SK-N-MC (cell line): ENCODE data around the gene TPPP.

Experiments
- EZH2 ChIP-seq: fragments of 200-600 bp; sonication (generic); IDR thresholded peaks from one replicate; pipeline ENCODE4 v1.6.1; 2017; ENCODE audit warnings: antibody characterized with exemption
- POLR2AphosphoS5 ChIP-seq: IDR thresholded peaks from 2 replicates; pipeline ENCODE4 v1.6.1; 2012; ENCODE audit warnings: mild to moderate bottlenecking, low read depth, low read length, borderline replicate concordance

GRCh38 chr5:669842-670395 lies 23.2 kb downstream of the TPPP start:
- no peak for TF ChIP-seq EZH2
- TF ChIP-seq POLR2AphosphoS5 = no peak
